Measurements from ENCODE around the gene LPP. TPM values are rescaled to one million over a fixed set of nuclear protein-coding genes. Genes with fewer than 3 reads are reported as not detected.

The LPP gene
- polyA plus RNA-seq, 3 donors = 26.4 to 31.9 (median 28.6) TPM

- DNase-seq (ENCODE audit: extremely low read depth in 1 of 11, low read depth in 9 of 11, low spot score in 4 of 11) = peak in 3 of 11 donors; percentile 12 to 23 (median 15)
Observed at GRCh38 chr3:188331166-188331565, 177.2 kb downstream of the LPP start.

- DNase-seq (ENCODE audit: extremely low read depth in 1 of 11, low read depth in 9 of 11, low spot score in 4 of 11) = no peak
Observed at GRCh38 chr3:188332085-188332484, 178.1 kb downstream of the LPP start.

GRCh38 chr3:188335656-188336055 is 181.7 kb downstream of the LPP start:
- DNase-seq (ENCODE audit: extremely low read depth in 1 of 11, low read depth in 9 of 11, low spot score in 4 of 11) = no peak

- no peak for DNase-seq (ENCODE audit: extremely low read depth in 1 of 11, low read depth in 9 of 11, low spot score in 4 of 11)
Observed at GRCh38 chr3:188336178-188336577, 182.2 kb downstream of the LPP start.

- DNase-seq (ENCODE audit: extremely low read depth in 1 of 11, low read depth in 9 of 11, low spot score in 4 of 11) = no peak
Observed at GRCh38 chr3:188337232-188337631, 183.3 kb downstream of the LPP start.

- DNase-seq (ENCODE audit: extremely low read depth in 1 of 11, low read depth in 9 of 11, low spot score in 4 of 11) = no peak
Observed at GRCh38 chr3:188338086-188338485, 184.1 kb downstream of the LPP start.

- DNase-seq (ENCODE audit: extremely low read depth in 1 of 11, low read depth in 9 of 11, low spot score in 4 of 11) = no peak
Observed at GRCh38 chr3:188339410-188340295, 185.7 kb downstream of the LPP start.

GRCh38 chr3:188341501-188341900 is 187.5 kb downstream of the LPP start:
- no peak for DNase-seq (ENCODE audit: extremely low read depth in 1 of 11, low read depth in 9 of 11, low spot score in 4 of 11)

- no peak for DNase-seq (ENCODE audit: extremely low read depth in 1 of 11, low read depth in 9 of 11, low spot score in 4 of 11)
Observed at GRCh38 chr3:188342991-188343732, 189.2 kb downstream of the LPP start.

GRCh38 chr3:188343894-188344293 is 189.9 kb downstream of the LPP start:
- no peak for DNase-seq (ENCODE audit: extremely low read depth in 1 of 11, low read depth in 9 of 11, low spot score in 4 of 11)

- peak in 2 of 11 donors; percentile 29 to 35 for DNase-seq (ENCODE audit: extremely low read depth in 1 of 11, low read depth in 9 of 11, low spot score in 4 of 11)
Observed at GRCh38 chr3:188345223-188345622, 191.3 kb downstream of the LPP start.

GRCh38 chr3:188348435-188349244 is 194.7 kb downstream of the LPP start:
- peak in 1 of 11 donors; percentile 22 for DNase-seq (ENCODE audit: extremely low read depth in 1 of 11, low read depth in 9 of 11, low spot score in 4 of 11)

GRCh38 chr3:188349351-188349901 is 195.5 kb downstream of the LPP start:
- no peak for DNase-seq (ENCODE audit: extremely low read depth in 1 of 11, low read depth in 9 of 11, low spot score in 4 of 11)

GRCh38 chr3:188349933-188350332 is 196.0 kb downstream of the LPP start:
- no peak for DNase-seq (ENCODE audit: extremely low read depth in 1 of 11, low read depth in 9 of 11, low spot score in 4 of 11)

GRCh38 chr3:188350961-188351360 is 197.0 kb downstream of the LPP start:
- DNase-seq (ENCODE audit: extremely low read depth in 1 of 11, low read depth in 9 of 11, low spot score in 4 of 11) = no peak

- DNase-seq (ENCODE audit: extremely low read depth in 1 of 11, low read depth in 9 of 11, low spot score in 4 of 11) = no peak
Observed at GRCh38 chr3:188351648-188352047, 197.7 kb downstream of the LPP start.

- DNase-seq (ENCODE audit: extremely low read depth in 1 of 11, low read depth in 9 of 11, low spot score in 4 of 11) = no peak
Observed at GRCh38 chr3:188352196-188352927, 198.4 kb downstream of the LPP start.

GRCh38 chr3:188353426-188353825 is 199.5 kb downstream of the LPP start:
- no peak for DNase-seq (ENCODE audit: extremely low read depth in 1 of 11, low read depth in 9 of 11, low spot score in 4 of 11)

Measured in renal cortex interstitium (tissue), 11 donors.